HG02610 (cell line): ENCODE results near the gene SNX22.

ENCODE experiments used
- ATAC-seq: cut with Tn5 transposase; IDR thresholded peaks from one replicate; pipeline ENCODE4 v1.9.1; 2021; ENCODE audit warnings: mild to moderate bottlenecking, moderate library complexity; ENCODE audit not compliant: unreplicated experiment

Gene SNX22

GRCh38 chr15:64155802-64156651 is 4.5 kb downstream of the SNX22 start:
- no peak for ATAC-seq

- ATAC-seq: no peak
Measured at GRCh38 chr15:64156652-64157331, 5.3 kb downstream of the SNX22 start.

GRCh38 chr15:64157599-64158125 is 6.1 kb downstream of the SNX22 start:
- ATAC-seq: no peak

- ATAC-seq: no peak
Measured at GRCh38 chr15:64158363-64159134, 7.0 kb downstream of the SNX22 start.

DNA sequence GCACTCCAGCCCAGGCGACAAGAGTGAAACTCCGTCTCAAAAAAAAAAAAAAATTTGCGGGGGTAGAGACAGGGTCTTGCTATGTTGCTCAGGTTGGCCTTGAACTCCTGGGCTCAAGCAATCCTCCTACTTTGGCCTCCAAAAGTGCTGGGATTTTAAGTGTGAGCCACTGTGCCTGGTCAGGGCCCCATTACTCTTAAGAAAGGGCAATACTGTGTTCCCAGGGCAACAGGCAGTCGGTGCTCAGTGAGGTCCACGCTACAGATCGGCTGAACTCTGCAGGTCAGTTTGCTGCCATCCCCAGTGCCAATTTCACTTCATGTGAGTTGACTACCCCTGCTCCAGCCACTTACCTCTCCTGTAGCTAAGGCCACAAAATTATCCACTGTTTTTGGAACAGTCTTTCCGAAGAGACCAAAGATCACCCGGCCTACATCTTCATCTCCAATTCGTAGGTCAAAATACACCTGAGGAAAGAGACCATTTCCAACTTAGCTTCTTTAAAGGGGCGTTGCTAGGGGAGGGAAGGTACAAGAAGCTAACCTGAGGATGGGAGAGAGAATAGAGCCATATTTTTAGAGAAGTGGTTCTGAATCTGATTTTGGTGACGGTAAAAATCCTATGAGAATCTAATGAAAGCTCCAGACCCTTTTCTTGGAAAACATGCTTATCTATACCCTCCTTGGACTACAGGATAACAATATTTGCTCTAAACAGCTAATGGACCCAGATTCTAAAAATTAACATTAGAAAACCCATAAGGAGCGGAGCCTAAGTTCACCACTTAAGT is 10.4 kb downstream of the SNX22 start:
- ATAC-seq: no peak

DNA sequence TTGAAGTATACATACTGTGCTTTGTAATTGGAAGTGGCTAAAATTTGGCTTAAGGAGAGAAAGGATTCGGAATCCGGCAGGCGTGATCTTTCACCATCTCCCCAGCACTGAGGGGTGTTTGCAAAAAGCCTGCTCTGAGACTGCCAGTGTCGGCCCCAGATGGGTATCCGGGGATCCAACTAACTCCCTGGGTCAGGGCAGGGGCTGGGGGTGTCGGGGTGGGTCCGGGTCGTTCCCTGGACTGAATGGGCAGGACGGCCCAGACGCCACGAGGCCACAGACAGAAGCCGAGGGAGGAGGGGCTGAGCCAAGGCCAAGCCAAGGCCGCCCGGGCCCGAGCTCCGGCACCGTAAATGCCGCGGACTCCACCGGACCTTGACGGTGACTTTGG is 10.9 kb downstream of the SNX22 start:
- peak; percentile 20 for ATAC-seq

- peak; percentile 88 for ATAC-seq
Measured at GRCh38 chr15:64162869-64163658, 11.5 kb downstream of the SNX22 start, which contains the start of gene PPIB. TSS of gene PPIB (minus strand) at chr15:64163022. CDS start at chr15:64162986, 36 bp downstream.

DNA sequence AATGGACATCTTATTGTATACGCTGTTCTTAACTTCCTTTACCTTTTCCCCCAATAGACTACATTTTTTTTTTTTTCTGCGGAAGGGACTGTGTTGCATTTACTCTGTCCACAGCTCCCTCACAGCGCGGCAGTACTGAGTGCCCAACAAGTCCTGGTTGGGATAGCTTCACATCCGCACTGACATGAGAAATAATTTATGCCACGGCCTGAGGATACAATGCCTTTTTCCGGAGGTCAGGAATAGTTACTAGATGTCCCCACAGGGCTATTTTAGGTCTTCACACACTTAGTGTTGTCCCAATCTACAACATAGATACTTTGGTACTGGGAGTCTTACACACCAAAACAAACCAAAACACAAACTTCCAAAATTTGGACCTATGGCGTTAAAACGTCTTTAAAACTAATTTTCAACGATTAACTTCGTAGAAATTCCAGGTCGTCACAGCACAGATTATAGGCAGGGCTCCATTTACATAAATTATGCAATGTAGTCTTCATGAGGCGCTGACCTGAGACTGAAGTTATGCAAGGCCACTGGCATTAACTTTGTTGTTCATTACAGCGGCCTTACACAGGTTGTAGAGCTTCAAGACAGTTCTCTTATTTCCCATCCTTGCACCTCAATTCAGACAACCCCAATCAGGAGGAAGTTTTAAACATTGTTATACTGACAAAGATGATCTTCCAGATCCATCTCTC is 12.3 kb downstream of the SNX22 start:
- peak; percentile 11 for ATAC-seq

DNA sequence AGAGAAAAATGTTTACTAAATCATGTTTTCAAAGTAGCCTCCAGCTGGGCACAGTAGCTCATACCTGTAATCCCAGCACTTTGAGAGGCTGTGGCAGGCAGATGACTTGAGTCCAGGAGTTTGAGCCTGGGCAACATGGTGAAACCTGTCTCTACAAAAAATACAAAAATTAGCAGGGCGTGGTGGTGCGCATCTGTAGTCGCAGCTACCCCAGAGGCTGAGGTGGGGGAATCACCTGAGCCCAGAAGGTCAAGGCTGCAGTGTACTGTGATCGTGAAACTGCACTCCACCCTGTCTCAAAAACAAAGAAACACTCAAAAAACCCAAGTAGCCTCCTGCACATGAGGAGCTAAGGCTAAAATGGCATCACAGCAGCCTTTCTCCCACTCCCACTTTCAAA is 12.9 kb downstream of the SNX22 start:
- ATAC-seq: no peak

DNA sequence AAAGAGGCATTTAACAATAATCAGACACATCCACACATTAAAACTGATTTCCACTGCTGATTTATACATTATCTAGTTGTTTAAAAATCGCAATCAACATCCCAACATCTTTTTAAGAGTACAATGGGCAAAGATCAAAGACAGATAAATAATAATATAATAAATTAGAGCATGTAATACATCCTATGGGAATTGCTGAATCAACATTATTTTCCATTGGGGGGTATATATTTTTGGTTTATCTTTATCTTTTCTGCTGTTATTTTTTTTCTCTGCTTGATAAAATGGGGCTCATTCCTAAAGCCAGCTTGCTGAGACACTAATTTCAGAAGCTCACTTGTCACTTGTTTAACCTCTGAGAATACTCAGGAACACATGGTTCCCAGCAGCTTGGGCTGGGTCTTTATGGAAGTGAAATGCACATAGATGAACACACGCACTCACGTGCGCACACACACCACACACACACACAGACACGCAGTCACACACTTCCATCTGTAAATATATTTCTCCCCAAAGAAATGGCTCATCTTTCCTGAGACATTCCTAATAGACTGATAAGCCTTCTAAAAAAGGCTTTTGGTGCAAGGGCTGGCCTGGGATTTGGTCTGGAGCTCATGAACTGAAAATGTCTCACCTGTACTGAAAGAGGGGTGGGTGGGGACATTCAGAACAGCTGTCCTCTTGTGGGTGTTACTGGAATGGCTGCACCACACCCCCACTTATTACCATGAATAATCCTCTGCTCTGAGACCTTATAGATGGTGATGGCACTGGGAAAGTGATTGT is 14.8 kb downstream of the SNX22 start:
- ATAC-seq: no peak

GRCh38 chr15:64180235-64180824 is 28.8 kb downstream of the SNX22 start:
- ATAC-seq: peak; percentile 80

GRCh38 chr15:64182859-64183370 is 31.4 kb downstream of the SNX22 start:
- ATAC-seq: no peak

GRCh38 chr15:64185146-64185911 is 33.8 kb downstream of the SNX22 start:
- ATAC-seq: no peak

DNA sequence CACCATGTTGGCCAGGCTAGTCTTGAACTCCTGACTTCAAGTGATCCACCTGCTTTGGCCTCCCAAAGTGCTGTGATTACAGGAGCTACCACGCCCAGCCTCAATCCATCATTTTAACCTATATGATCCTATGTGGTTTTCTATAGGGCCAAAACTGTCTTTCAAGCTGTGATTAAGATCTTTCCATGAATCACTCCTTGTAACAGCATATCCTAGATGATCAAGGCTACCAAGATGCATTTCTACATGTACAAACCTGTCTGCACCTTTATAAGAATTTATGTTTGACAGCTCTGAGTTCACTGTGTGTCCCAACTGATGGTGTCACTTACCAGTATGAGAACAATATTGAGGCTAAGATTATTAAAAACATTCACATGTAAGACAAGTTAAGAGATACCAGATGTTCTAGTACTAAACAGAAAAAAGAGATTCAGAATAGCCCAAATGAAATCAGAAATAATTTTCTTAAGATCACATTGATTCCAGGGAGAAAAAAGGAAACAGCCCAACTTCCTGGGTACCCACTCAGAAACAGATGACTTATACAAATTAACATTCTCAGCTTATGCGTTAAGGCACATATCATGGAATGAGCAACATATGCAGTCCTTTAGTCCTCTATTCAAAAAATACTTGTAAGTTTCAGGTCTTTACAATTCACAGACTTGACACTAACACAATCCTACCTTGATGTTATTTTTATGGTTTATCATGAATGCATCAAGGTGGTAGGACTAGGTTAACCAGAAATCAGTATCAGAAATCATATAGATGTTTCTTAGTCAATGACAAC is 36.1 kb downstream of the SNX22 start:
- no peak for ATAC-seq

DNA sequence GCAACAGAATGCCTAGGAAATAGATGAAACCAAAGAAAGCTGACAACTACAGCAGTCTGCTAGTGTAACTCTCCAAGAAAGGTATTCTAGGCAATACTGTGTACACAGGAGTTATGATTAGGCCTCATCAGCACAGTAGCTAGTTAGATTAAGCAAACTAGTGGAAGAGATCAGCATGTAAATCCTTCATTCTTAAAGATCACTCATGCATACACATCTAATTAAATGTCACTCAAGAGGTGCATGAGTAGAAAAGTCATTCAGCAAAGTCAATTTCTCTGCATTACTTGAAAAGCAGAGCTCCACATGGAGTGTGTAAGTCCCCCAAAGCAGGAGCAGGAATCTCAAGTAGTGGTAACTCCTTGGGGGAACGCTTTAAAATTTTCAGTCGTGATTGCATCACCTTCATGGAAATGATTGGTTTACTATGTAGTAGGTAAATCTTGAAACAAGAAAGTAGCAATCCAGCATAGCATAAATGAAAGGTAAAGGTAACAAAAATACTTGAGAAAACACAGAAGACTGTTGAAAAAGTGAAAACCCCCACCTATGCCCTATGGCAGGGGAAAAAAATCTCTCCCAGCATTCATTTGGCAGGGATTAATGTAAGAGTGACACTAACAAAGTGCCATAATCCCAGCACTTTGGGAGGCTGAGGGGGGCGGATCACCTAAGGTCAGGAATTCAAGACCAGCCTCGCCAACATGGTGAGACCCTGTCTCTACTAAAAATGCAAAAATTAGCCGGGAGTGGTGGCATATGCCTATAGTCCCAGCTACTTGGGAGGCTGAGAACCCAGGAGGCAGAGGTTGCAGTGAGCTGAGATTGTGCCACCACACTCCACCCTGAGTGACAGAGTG is 40.7 kb downstream of the SNX22 start:
- no peak for ATAC-seq
